HepG2 (cell line): ENCODE results near the gene ZSWIM5. TPM values are rescaled to one million over a fixed set of nuclear protein-coding genes. Genes with fewer than 3 reads are reported as not detected.
A peak's percentile ranks its signal among the peaks of the same experiment; 100 is the strongest.

Source experiments
- DNMT3B ChIP-seq: conservative IDR thresholded peaks from 2 replicates; pipeline ENCODE4 v1.6.1; 2016; ENCODE audit warnings: missing biosample characterization, control low read depth
- KAT8 ChIP-seq: IDR thresholded peaks from 2 replicates; pipeline ENCODE4 v1.6.1; 2016; ENCODE audit warnings: missing genetic modification reagents, missing compliant biosample characterization
- KDM5A ChIP-seq: fragments of 200-600 bp; sonication (generic); IDR thresholded peaks from 2 replicates; pipeline ENCODE4 v1.7.0; 2018; ENCODE audit warnings: antibody characterized with exemption, mild to moderate bottlenecking, low read length, borderline replicate concordance
- RARA ChIP-seq: IDR thresholded peaks from 2 replicates; pipeline ENCODE4 v1.6.1; 2016; ENCODE audit warnings: missing genetic modification reagents, missing compliant biosample characterization
- SIN3B ChIP-seq: fragments of 150-350 bp; IDR thresholded peaks from 2 replicates; pipeline ENCODE4 v1.6.1; 2014; ENCODE audit warnings: low read length
- SRY ChIP-seq: sonication (generic); formaldehyde crosslinking; IDR thresholded peaks from 2 replicates; pipeline ENCODE4 v1.8.0; 2022; ENCODE audit warnings: mild to moderate bottlenecking, missing genetic modification reagents
- ZBTB1 ChIP-seq: sonication (generic); formaldehyde crosslinking; IDR thresholded peaks from 2 replicates; pipeline ENCODE4 v1.4.0; 2020; ENCODE audit warnings: missing genetic modification reagents, borderline replicate concordance
- ZBTB34 ChIP-seq: sonication (generic); formaldehyde crosslinking; IDR thresholded peaks from 2 replicates; pipeline ENCODE4 v1.8.0; 2022; ENCODE audit warnings: mild to moderate bottlenecking, missing genetic modification reagents
- ZFP36 ChIP-seq: fragments of 150-350 bp; IDR thresholded peaks from 2 replicates; pipeline ENCODE4 v1.6.1; 2018; ENCODE audit warnings: borderline replicate concordance, low read length, low read depth; ENCODE audit not compliant: partially characterized antibody
- ZHX2 ChIP-seq, 2 experiments: sonication (generic) in 1 of 2; formaldehyde crosslinking in 1 of 2; IDR thresholded peaks; 2 replicates each; pipeline versions ENCODE4 v1.6.1 to v1.9.0; 2014 to 2022; ENCODE audit warnings: antibody characterized with exemption in 1 of 2, borderline replicate concordance in 1 of 2, inconsistent platforms in 1 of 2, low read depth in 1 of 2, missing genetic modification reagents in 1 of 2
- ZKSCAN1 ChIP-seq: fragments of 150-350 bp; IDR thresholded peaks from 2 replicates; pipeline ENCODE4 v1.6.1; 2014; ENCODE audit warnings: low read length
- ZNF354B ChIP-seq: sonication (generic); formaldehyde crosslinking; IDR thresholded peaks from 2 replicates; pipeline ENCODE4 v1.8.0; 2022; ENCODE audit warnings: mild to moderate bottlenecking, missing genetic modification reagents
- ZNF75D ChIP-seq: sonication (generic); formaldehyde crosslinking; IDR thresholded peaks from 2 replicates; pipeline ENCODE4 v1.8.1; 2023; ENCODE audit warnings: missing genetic modification reagents, mild to moderate bottlenecking, borderline replicate concordance
- ZNF780A ChIP-seq: sonication (generic); formaldehyde crosslinking; IDR thresholded peaks from 2 replicates; pipeline ENCODE4 v1.8.0; 2022; ENCODE audit warnings: mild to moderate bottlenecking, missing genetic modification reagents, moderate library complexity
- ZNF816 ChIP-seq: sonication (generic); formaldehyde crosslinking; IDR thresholded peaks from 2 replicates; pipeline ENCODE4 v1.8.0; 2022; ENCODE audit warnings: missing genetic modification reagents, mild to moderate bottlenecking, borderline replicate concordance
- polyA plus RNA-seq, 8 experiments: library from polyadenylated mRNA; depleted of rRNA in 3 of 8; stranded (reverse) in 7 of 8; unstranded in 1 of 8; fragments of >200 nt; fragmentation: Illumina TruSeq in 4 of 8; extraction: Trizol in 4 of 8; gene quantifications; 2 replicates each; pipeline versions ENCODE4 v1.2.1 to v1.2.3, GENCODE V29; 2011 to 2016; ENCODE audit warnings: low read depth in 4 of 8, missing spikeins in 1 of 8, mixed read lengths in 1 of 8; ENCODE audit not compliant: insufficient read depth in 1 of 8
- total RNA-seq, 5 experiments: library from RNA; depleted of rRNA; stranded (reverse); fragments of >200 nt; fragmentation: Illumina TruSeq; extraction: Trizol; gene quantifications; 2 replicates each; pipeline ENCODE4 v1.2.3, GENCODE V29; 2016; ENCODE audit warnings: low read depth in 1 of 5
- TF ChIP-seq, protein P1 (sequence below): sonication (generic); formaldehyde crosslinking; IDR thresholded peaks from 2 replicates; pipeline ENCODE4 v1.4.0; 2020; ENCODE audit warnings: missing genetic modification reagents, borderline replicate concordance
- TF ChIP-seq, protein P2 (sequence below): IDR thresholded peaks from 2 replicates; pipeline ENCODE4 v1.6.1; 2016; ENCODE audit warnings: missing genetic modification reagents, missing compliant biosample characterization
- TF ChIP-seq, protein P3 (sequence below): sonication (generic); formaldehyde crosslinking; IDR thresholded peaks from 2 replicates; pipeline ENCODE4 v1.5.1; 2020; ENCODE audit warnings: missing genetic modification reagents, mild to moderate bottlenecking, borderline replicate concordance

Gene ZSWIM5
- total and polyA plus RNA-seq, 2 of the 13 experiments (the other 11 are each of a cell fraction or from before 2014, with no cell fraction given): 11.0 to 20.6 TPM

DNA sequence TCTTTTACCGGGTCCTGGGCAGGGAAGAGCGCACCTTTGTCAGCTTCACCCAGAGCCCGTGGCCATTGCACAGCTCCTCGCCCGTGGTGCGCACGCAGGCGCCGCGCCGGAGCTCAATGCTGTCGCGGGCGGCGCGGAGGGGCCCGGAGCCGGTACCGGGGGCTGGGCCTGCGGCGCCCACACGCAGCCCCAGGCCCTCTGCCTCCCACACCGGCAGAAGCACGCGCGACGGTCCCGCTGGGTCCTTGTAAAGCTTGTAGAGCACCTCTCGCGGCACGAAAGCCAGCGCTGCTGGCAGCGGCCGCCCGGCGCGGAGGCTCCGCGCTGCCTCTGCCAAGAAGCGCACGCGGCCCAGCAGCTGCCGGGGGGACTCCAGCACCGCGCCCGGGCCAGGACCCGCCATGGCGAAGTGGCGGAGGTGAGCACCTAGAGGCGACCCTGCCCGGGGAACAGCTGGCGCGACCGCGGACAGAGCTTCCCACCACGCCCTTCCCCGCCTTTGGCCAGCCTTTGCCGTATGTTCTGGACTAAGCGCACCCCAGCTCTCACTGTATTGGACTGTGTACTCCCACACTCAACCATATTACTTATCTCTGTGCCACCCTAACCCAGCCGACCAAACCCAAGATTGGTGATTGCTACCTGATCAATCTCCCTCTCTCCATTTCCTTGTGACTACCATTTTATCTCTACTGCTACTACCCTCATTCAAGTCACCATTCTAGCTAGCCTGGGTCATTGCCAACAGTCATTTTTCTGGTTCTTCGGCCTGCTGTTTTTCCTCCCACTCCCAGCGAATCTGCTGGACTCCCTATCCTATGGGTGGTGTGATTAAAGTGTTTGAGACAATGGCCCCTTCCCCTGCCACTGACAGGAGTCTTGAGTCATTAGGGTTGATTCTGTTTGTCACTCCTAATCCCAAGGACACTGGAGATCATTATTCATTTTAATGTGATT is 195.3 kb downstream of the ZSWIM5 start, which contains the start of gene HECTD3 (continued):
- TF ChIP-seq ZBTB34 (CRISPR knock-in tag) (no peak), RARA (CRISPR knock-in tag) (no peak), ZNF75D (CRISPR knock-in tag) (no peak), ZNF354B (CRISPR knock-in tag) (no peak), ZNF780A (0 out of 2 replicates have a peak, but pooled peaks have one; percentile 66), ZFP36 (no peak), ZKSCAN1 (no peak), SIN3B (0 out of 2 replicates have a peak, but pooled peaks have one; percentile 22), KAT8 (CRISPR knock-in tag) (peak; percentile 67), ZHX2 (IDR thresholded peaks at IDR 0.05; ENCODE audit: low read depth) (no peak), ZHX2 (CRISPR knock-in tag; IDR thresholded peaks at IDR 0.05; ENCODE audit: borderline replicate concordance) (no peak), SRY (CRISPR knock-in tag) (0 out of 2 replicates have a peak, but pooled peaks have one; percentile 29), KDM5A (no peak), ZBTB1 (no peak), DNMT3B (CRISPR knock-in tag) (no peak), ZNF816 (CRISPR knock-in tag) (no peak)
- TF ChIP-seq, protein P1, sequence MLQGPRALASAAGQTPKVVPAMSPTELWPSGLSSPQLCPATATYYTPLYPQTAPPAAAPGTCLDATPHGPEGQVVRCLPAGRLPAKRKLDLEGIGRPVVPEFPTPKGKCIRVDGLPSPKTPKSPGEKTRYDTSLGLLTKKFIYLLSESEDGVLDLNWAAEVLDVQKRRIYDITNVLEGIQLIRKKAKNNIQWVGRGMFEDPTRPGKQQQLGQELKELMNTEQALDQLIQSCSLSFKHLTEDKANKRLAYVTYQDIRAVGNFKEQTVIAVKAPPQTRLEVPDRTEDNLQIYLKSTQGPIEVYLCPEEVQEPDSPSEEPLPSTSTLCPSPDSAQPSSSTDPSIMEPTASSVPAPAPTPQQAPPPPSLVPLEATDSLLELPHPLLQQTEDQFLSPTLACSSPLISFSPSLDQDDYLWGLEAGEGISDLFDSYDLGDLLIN: no peak; the same call in 1 of the 2 replicates
- TF ChIP-seq, protein P2, sequence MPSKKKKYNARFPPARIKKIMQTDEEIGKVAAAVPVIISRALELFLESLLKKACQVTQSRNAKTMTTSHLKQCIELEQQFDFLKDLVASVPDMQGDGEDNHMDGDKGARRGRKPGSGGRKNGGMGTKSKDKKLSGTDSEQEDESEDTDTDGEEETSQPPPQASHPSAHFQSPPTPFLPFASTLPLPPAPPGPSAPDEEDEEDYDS (CRISPR knock-in tag): no peak
- TF ChIP-seq, protein P3, sequence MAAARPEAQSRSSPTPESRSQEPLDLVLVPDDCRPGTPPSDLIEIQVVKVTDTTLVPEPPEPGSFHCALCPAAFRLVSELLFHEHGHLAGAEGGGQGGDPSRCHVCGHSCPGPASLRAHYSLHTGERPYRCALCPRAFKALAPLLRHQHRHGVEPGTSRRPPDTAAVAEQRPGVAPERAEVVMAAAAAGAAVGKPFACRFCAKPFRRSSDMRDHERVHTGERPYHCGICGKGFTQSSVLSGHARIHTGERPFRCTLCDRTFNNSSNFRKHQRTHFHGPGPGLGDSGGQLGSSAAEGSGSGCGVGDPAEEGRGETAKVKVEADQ (CRISPR knock-in tag): no peak
